GM12873 (cell line): Measurements from ENCODE around the gene WNT16.

Experiments
- TF ChIP-seq, protein P1 (sequence below): IDR thresholded peaks from 2 replicates; pipeline ENCODE4 v1.5.1; 2012; ENCODE audit warnings: low read depth, mild to moderate bottlenecking, moderate library complexity, low read length, control low read depth; ENCODE audit not compliant: insufficient read depth; ENCODE audit errors: missing control alignments

WNT16 gene

DNA sequence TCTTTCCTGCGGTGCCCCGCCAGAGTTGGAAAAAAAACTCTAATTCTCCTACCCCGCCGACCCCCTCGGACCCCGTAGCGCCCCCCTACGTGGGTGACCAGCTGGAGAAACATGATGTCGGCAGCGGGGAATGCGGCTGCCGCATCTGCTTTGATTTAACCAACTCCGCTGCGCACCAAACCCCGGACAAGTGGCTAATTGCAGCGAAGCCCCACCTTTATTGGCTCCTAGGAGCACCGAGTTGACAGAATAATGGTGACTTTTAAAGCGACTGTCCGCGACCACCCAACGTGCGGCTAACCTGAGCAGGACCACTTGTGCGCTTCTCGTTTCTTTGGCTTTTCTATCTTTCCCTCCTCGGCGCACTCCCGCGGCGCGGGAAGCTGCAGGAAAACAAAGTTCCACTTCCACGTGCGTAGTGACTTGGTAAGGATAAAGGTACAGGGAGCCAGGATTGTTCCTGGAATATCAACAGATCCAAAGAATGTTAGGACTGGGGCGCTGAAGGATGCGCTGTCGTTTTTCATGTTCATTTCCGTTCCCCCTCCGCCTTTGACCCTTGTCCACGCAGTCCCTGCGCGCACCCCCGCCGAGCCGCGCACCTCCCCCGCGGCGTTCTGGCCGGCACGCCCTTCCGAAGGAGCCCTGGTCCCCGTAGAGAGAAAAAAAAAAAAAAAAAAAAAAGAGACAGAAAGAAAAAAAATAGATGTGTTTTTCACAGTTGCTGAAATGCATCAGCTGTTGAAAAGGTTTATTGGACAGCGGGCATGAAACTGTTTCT is 1.4 kb downstream of the WNT16 start:
- TF ChIP-seq, protein P1, sequence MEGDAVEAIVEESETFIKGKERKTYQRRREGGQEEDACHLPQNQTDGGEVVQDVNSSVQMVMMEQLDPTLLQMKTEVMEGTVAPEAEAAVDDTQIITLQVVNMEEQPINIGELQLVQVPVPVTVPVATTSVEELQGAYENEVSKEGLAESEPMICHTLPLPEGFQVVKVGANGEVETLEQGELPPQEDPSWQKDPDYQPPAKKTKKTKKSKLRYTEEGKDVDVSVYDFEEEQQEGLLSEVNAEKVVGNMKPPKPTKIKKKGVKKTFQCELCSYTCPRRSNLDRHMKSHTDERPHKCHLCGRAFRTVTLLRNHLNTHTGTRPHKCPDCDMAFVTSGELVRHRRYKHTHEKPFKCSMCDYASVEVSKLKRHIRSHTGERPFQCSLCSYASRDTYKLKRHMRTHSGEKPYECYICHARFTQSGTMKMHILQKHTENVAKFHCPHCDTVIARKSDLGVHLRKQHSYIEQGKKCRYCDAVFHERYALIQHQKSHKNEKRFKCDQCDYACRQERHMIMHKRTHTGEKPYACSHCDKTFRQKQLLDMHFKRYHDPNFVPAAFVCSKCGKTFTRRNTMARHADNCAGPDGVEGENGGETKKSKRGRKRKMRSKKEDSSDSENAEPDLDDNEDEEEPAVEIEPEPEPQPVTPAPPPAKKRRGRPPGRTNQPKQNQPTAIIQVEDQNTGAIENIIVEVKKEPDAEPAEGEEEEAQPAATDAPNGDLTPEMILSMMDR = no peak

DNA sequence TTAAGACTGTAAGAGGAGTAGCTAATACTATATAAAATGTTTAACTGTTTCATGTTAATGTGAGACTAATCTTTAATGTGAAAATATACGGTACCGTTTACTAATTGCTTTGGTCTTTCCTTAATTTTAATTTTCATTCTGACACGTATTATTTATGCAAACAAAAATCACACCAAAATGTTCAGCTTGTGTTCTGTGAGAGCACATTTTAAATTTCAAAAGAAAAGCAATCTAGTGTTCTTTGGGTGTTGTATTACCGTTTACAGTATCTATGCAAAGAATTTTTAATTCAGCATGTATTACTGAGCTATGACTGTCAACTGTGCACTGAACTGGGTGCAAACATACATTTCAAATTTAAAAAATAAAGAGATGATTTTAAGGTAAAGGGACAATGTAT is 2.2 kb downstream of the WNT16 start:
- TF ChIP-seq, protein P1 = no peak

DNA sequence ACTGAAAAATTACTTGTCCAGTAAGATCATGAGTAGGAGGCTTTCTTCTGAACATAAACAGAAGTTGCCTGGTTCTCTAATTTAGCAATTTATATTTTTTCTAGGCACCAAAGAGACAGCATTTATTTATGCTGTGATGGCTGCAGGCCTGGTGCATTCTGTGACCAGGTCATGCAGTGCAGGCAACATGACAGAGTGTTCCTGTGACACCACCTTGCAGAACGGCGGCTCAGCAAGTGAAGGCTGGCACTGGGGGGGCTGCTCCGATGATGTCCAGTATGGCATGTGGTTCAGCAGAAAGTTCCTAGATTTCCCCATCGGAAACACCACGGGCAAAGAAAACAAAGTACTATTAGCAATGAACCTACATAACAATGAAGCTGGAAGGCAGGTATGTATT is 2.8 kb downstream of the WNT16 start:
- TF ChIP-seq, protein P1 = no peak

DNA sequence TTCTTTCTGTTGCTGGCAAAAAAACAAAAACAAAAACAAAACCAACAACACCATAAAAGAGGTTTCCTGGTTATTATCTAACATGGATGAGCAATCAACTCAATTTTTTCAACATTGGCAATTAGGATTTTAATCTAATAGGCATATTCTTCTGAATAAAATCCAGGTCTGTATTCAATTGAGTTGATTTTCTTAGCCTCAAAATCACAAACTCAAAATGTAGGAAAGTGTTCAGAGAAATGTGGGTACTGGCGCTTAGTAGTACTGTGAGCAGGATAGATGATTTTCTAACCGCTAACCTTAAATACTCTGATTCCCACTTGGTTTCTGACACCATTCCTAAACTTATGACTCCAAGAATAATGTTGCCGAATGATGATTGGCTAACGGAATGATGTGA is 5.6 kb downstream of the WNT16 start:
- TF ChIP-seq, protein P1 = no peak

DNA sequence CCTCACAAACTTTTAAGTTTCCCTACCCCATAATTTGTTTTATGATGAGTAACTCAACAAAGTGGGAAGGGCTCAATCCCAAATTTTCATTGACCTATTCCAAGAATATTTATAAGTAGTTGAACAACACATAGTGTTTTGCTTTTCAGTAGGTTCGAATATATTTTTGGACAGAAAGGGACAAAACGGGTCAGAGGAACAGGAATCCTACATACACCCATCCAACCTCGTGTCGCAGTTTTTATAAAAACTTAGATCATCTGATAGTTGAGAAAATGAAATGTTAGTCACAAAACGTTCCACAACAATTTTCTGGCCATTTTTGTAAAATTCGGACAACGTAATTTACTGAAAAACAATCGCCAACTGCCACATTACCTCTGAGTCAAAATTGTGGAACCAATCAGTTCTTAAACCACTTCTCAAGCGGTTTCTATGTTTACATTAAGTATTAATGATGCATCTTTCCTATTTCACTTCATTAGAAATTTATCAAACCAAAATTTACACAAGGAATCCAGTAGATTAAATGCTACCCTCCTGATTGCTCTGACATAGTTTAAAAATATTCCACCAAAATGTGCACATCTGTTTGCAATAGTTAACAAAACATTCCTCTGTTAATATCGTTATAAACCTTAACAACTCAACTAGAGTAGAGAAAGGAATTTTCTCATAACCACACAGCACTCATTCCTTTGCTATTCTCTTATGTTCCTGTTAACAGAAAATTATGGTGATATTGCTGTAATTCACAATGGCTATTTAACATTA is 6.3 kb downstream of the WNT16 start:
- TF ChIP-seq, protein P1 = no peak

DNA sequence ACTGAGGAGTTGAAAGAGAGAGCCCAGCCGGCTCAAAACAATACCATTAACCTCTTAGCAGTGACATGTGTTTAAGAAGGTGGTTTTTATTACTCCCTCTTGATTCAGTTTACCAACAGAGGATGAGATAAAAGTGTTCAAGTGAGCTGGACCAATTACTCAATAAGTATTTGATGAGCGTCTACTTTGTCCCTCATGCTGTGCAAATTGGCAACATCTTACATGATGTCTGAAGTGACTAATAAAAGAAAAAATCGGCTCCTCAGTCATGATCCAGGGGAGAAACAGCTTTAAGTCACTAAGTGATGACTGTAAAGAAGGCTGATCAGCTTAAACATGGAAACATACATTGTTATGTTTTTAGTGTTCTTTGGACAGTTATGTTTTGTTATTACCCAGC is 7.8 kb downstream of the WNT16 start:
- TF ChIP-seq, protein P1 = no peak

DNA sequence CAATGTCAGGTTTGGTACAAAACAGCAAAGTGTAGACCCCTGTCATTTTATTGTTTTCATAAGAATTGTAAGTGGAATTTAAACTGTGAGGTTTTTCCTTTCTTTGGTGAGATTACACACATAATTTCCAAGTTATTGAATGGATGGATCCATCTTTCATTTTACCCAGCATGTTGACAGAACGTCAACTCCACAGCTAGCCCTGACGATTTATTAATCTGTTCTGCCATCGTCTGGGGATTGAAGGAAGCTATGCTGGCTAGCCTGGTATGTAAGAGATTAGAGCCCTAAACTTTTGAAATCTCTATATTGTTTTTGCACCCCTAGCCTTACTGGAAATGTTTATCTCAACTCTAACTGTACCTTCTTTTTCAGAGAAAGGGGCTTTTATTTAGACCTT is 8.6 kb downstream of the WNT16 start:
- TF ChIP-seq, protein P1 = peak; percentile 40
